B cell (primary cell): Measurements from ENCODE around the gene DNAJA3. TPM values are rescaled to one million over a fixed set of nuclear protein-coding genes. Genes with fewer than 3 reads are reported as not detected.

Experiments
- ATAC-seq: fragments of 200-7000 bp; cut with Tn5 transposase; one replicate; pipeline ENCODE4 v1.10.0; 2021; ENCODE audit warnings: low read depth, mild to moderate bottlenecking, moderate number of reproducible peaks, moderate library complexity
- CTCF ChIA-PET: fragments of 350-600 bp; sonication (Branson Sonifier 250); formaldehyde crosslinking; loops from one replicate; lab custom pipeline; 2021; ENCODE audit warnings: antibody characterized with exemption, inconsistent platforms; lab: Charles Lee
- POLR2A ChIA-PET: fragments of 350-600 bp; sonication (Branson Sonifier 250); formaldehyde crosslinking; loops from one replicate; lab custom pipeline; 2021; ENCODE audit warnings: antibody characterized with exemption; lab: Charles Lee
- DNase-seq: peaks from one replicate; pipeline ENCODE4 v3.0.0; 2013
- H2AFZ ChIP-seq: 2 replicates; pipeline ENCODE4 v1.6.1; 2012; ENCODE audit warnings: mild to moderate bottlenecking, low read depth, low read length; ENCODE audit not compliant: insufficient read depth, poor library complexity, severe bottlenecking
- H3K27ac ChIP-seq, 2 donors: 1 replicate in 1 of 2; 2 replicates in 1 of 2; pipeline ENCODE4 v1.5.1; 2012 to 2013; ENCODE audit warnings: low read length in 2 of 2, mild to moderate bottlenecking in 2 of 2, moderate library complexity in 1 of 2
- H3K27me3 ChIP-seq, 4 experiments: fragments of 200-600 bp in 1 of 4; sonication (generic) in 1 of 4; replicated peaks in 1 of 4; 1 replicate in 2 of 4; 2 replicates in 2 of 4; pipeline versions ENCODE4 v1.6.1 to v1.7.0; 2013 to 2016; ENCODE audit warnings: low read length in 3 of 4, mild to moderate bottlenecking in 2 of 4, mixed read lengths in 1 of 4, moderate library complexity in 1 of 4; ENCODE audit not compliant: insufficient read depth in 4 of 4, control insufficient read depth in 3 of 4; ENCODE audit errors: control extremely low read depth in 1 of 4
- H3K36me3 ChIP-seq, 2 experiments: replicated peaks in 1 of 2; 1 replicate in 1 of 2; 2 replicates in 1 of 2; pipeline versions ENCODE4 v1.6.1 to v1.7.1; 2013; ENCODE audit warnings: low read length in 1 of 2; ENCODE audit not compliant: insufficient read depth in 2 of 2, control insufficient read depth in 1 of 2; ENCODE audit errors: control extremely low read depth in 1 of 2, extremely low read depth in 1 of 2
- H3K4me1 ChIP-seq, 2 donors: fragments of 200-600 bp in 1 of 2; sonication (generic) in 1 of 2; 1 replicate in 1 of 2; 2 replicates in 1 of 2; pipeline versions ENCODE4 v1.5.1 to v1.6.1; 2013 to 2017; ENCODE audit warnings: low read length in 2 of 2; ENCODE audit not compliant: control insufficient read depth in 2 of 2, insufficient read depth in 2 of 2
- H3K4me2 ChIP-seq: replicated peaks from 2 replicates; pipeline ENCODE3; 2012; ENCODE audit warnings: mild to moderate bottlenecking, low read depth, low read length; ENCODE audit not compliant: poor library complexity, severe bottlenecking
- H3K4me3 ChIP-seq, 5 experiments: fragments of 200-600 bp in 1 of 5; sonication (generic) in 1 of 5; 1 replicate in 3 of 5; 2 replicates in 2 of 5; pipeline versions ENCODE4 v1.5.1 to v1.7.0; 2011 to 2016; ENCODE audit warnings: low read length in 4 of 5, mild to moderate bottlenecking in 4 of 5, low read depth in 2 of 5, control low read depth in 1 of 5, moderate library complexity in 1 of 5; ENCODE audit not compliant: insufficient read depth in 1 of 5; ENCODE audit errors: control extremely low read depth in 1 of 5, extremely low read depth in 1 of 5
- H3K79me2 ChIP-seq: fragments of 200-600 bp; sonication (generic); one replicate; pipeline ENCODE4 v1.6.0; 2016; ENCODE audit warnings: low read length; ENCODE audit not compliant: control insufficient read depth, insufficient read depth
- H3K9ac ChIP-seq: fragments of 200-600 bp; sonication (generic); 2 replicates; pipeline ENCODE4 v1.6.1; 2017; ENCODE audit warnings: mild to moderate bottlenecking, low read length, moderate library complexity
- H3K9me3 ChIP-seq, 3 donors: one replicate each; pipeline versions ENCODE4 v1.6.1 to v1.7.1; 2013; ENCODE audit warnings: low read length in 2 of 3; ENCODE audit not compliant: control insufficient read depth in 2 of 3, insufficient read depth in 1 of 3; ENCODE audit errors: control extremely low read depth in 1 of 3
- H4K20me1 ChIP-seq: 2 replicates; pipeline ENCODE4 v1.6.0; 2012; ENCODE audit warnings: mild to moderate bottlenecking, low read length; ENCODE audit not compliant: insufficient read depth, control insufficient read depth, poor library complexity, severe bottlenecking
- H3K27ac Mint-ChIP-seq: one replicate; pipeline ENCODE4 v1.8.0; 2021; ENCODE audit warnings: mixed read lengths
- H3K27me3 Mint-ChIP-seq: one replicate; pipeline ENCODE4 v1.8.0; 2021; ENCODE audit warnings: mixed read lengths
- H3K4me1 Mint-ChIP-seq: one replicate; pipeline ENCODE4 v1.8.0; 2021; ENCODE audit warnings: mixed read lengths
- H3K4me3 Mint-ChIP-seq: one replicate; pipeline ENCODE4 v1.8.0; 2021; ENCODE audit warnings: mixed read lengths
- H3K9me3 Mint-ChIP-seq: one replicate; pipeline ENCODE4 v1.8.0; 2022; ENCODE audit warnings: mixed read lengths; ENCODE audit not compliant: insufficient read depth
- CTCF ChIP-seq: fragments of 200-600 bp; IDR thresholded peaks from one replicate; pipeline ENCODE4 v1.8.0; 2022; ENCODE audit warnings: antibody characterized with exemption, mild to moderate bottlenecking
- EZH2 ChIP-seq: IDR thresholded peaks from 2 replicates; pipeline ENCODE4 v1.6.1; 2012; ENCODE audit warnings: borderline replicate concordance, low read depth, mild to moderate bottlenecking, moderate library complexity, low read length; ENCODE audit not compliant: insufficient read depth, poor library complexity, severe bottlenecking
- WGBS: methylation state at CpG from one replicate; pipeline ENCODE4 v1.1.5; 2013; ENCODE audit warnings: missing lambda C conversion rate; ENCODE audit not compliant: insufficient coverage; 5-methylcytosine and 5-hydroxymethylcytosine counted together
- intact Hi-C: fragments of 100-400 bp; cut with micrococcal nuclease; formaldehyde crosslinking; loops from one replicate; pipeline ENCODE4 v1.10.0; 2022
- polyA plus RNA-seq: library from polyadenylated mRNA; depleted of rRNA; stranded (reverse); fragments of >200 nt; gene quantifications from 2 replicates; pipeline ENCODE4 v1.2.3, GENCODE V29; 2012
- total RNA-seq, 2 donors: library from RNA; stranded (reverse); fragments of 120-200 nt in 1 of 2; gene quantifications; 1 replicate in 1 of 2; 2 replicates in 1 of 2; pipeline versions ENCODE4 v1.2.3 to v1.2.4, GENCODE V29; 2013 to 2022

DNAJA3 gene
- total and polyA plus RNA-seq, 2 donors (not counting 1 experiment from before 2014, with no cell fraction given), result 59.3 to 67.7 TPM

GRCh38 chr16:4404247-4404966 is 21.3 kb upstream of the DNAJA3 start:
- Mint-ChIP-seq H3K4me1 (peaks cover 10% of the 10 kb centered on the region), H3K4me3 (no peak overlapping the region), H3K27ac (no peak overlapping the region), H3K9me3 (no peaks in the 10 kb centered on the region), H3K27me3 (no peaks in the 10 kb centered on the region)
- 93% methylated on average over 20 of the region's 20 CpGs for WGBS
- Histone ChIP-seq H3K4me1 (peaks cover 0 to 6% of the 10 kb centered on the region in 2 donors), H3K36me3 (peaks cover 0 to 82% of the 10 kb centered on the region in 2 experiments), H3K27me3 (no peaks in the 10 kb centered on the region), H3K9ac (no peak overlapping the region), H3K79me2 (peaks cover 42% of the 10 kb centered on the region), H4K20me1 (peaks cover 78% of the 10 kb centered on the region), H3K4me3 (no peak overlapping the region), H2AFZ (no peak overlapping the region), H3K9me3 (no peaks in the 10 kb centered on the region), H3K4me2 (no peak overlapping the region), H3K27ac (no peak overlapping the region)
- DNase-seq (peak; percentile 62), ATAC-seq (peak; percentile 40)
- intact Hi-C loops, result loop anchor here (5.0 kb wide), 2 partner anchors 202 to 553 kb away; partner anchors contain the start of gene SEC14L5
- TF ChIP-seq EZH2, result no peak
- TF ChIP-seq CTCF, result peak; percentile 70
- ChIA-PET CTCF (interaction anchor here (1.2 to 7.6 kb wide), 13 partner anchors 10 to 219 kb away, joined by 4 to 112 read pairs (median 22); partner anchors contain the start of genes CORO7, MGRN1 and PAM16), POLR2A (interaction anchor here (0.6 kb wide), 1 partner anchor 64 kb away, joined by 6 read pairs; no protein-coding TSS in a partner anchor)
